Measurements from ENCODE around the gene ID3. TPM values are rescaled to one million over a fixed set of nuclear protein-coding genes. Genes with fewer than 3 reads are reported as not detected.

ID3 gene
- total and polyA plus RNA-seq, 9 of the 15 experiments (the other 6 are each of a cell fraction or from before 2014, with no cell fraction given) = 6.8 to 59.8 (median 23.5) TPM

GRCh38 chr1:23598424-23598823, 39.1 kb upstream of the ID3 start:
- no peak overlapping the region for H2AFZ ChIP-seq (ENCODE audit: low read depth, low read length)
- ATAC-seq = no peak
- no peak overlapping the region for H3K4me3 ChIP-seq
- H3K9ac ChIP-seq (ENCODE audit: insufficient read depth in 1 of 2, low read depth in 2 of 2, low read length in 2 of 2) = peak overlapping the region in 1 of 2 experiments; percentile 23; a peak in 1 of 4 replicates
- CTCF ChIA-PET (ENCODE audit: low intra/inter-chr PET ratio) = no interaction called here
- no peaks in the 10 kb centered on the region for H3K36me3 ChIP-seq (ENCODE audit: control insufficient read depth, insufficient read depth, low read length)
- DNase-seq (ENCODE audit: extremely low read depth in 1 of 4, low spot score in 3 of 4) = no peak
- peaks cover 18 to 20% of the 10 kb centered on the region in 2 experiments for H3K4me1 ChIP-seq (replicated peaks in 1 of 2; ENCODE audit: control insufficient read depth in 2 of 2, insufficient read depth in 2 of 2, low read length in 2 of 2)
- no peak overlapping the region for H3K27ac ChIP-seq (ENCODE audit: extremely low read depth, low read depth, low read length)
- BruUV-seq (replicated peaks) = no TSS peak
- 64% methylated on average over 8 of the region's 8 CpGs for WGBS (ENCODE audit: insufficient coverage, low coverage, missing lambda C conversion rate)
- no peak for FAIRE-seq
- TF ChIP-seq ARNT (IDR thresholded peaks at IDR 0.05) (no peak), ZBTB33 (CRISPR knock-in tag; IDR thresholded peaks at IDR 0.05) (peak; percentile 43; the same call in 1 of the 2 replicates), SP2 (IDR thresholded peaks at IDR 0.05; ENCODE audit: extremely low read depth, low read depth, low read length, poor library complexity, severe bottlenecking) (no peak), ZBTB7A (IDR thresholded peaks at IDR 0.05; ENCODE audit: borderline replicate concordance, control insufficient read depth, low read depth, low read length) (0 out of 2 replicates have a peak, but pooled peaks have one; percentile 23)
- H3K4me2 ChIP-seq (ENCODE audit: insufficient read depth, low read length) = no peak overlapping the region
- no peaks in the 10 kb centered on the region for H4K20me1 ChIP-seq (replicated peaks; ENCODE audit: control insufficient read depth, insufficient read depth, low read length)
- no peaks in the 10 kb centered on the region for H3K9me1 ChIP-seq (ENCODE audit: control insufficient read depth, insufficient read depth, low read length)
- in situ Hi-C loops (cut with MboI) (no loop called here), intact Hi-C loops (cut with micrococcal nuclease) (loop anchor here (5.0 kb wide), 1 partner anchor 41 kb away; the partner anchor contains the start of gene ID3)
- POLR2A ChIA-PET = interaction anchor here (0.8 to 3.7 kb wide), 3 partner anchors 32 to 48 kb away, joined by 3 to 25 read pairs (median 7); partner anchors contain the start of gene ID3
- no peaks in the 10 kb centered on the region for H3K9me3 ChIP-seq (replicated peaks; ENCODE audit: control insufficient read depth, insufficient read depth, low read depth, low read length)
- H3K79me2 ChIP-seq (ENCODE audit: control insufficient read depth, insufficient read depth, low read length) = no peaks in the 10 kb centered on the region
- H3K27me3 ChIP-seq (ENCODE audit: control insufficient read depth in 2 of 2, insufficient read depth in 2 of 2, low read length in 2 of 2) = peaks cover 0 to 5% of the 10 kb centered on the region in 2 experiments; a peak in 2 of 5 replicates
